ENCODE results near the gene GNAI2. TPM values are rescaled to one million over a fixed set of nuclear protein-coding genes. Genes with fewer than 3 reads are reported as not detected.

GNAI2 gene
- total and polyA plus RNA-seq, 2 donors (not counting 3 experiments of a cell fraction or from before 2014, with no cell fraction given) = 767 to 1,875 TPM

DNA sequence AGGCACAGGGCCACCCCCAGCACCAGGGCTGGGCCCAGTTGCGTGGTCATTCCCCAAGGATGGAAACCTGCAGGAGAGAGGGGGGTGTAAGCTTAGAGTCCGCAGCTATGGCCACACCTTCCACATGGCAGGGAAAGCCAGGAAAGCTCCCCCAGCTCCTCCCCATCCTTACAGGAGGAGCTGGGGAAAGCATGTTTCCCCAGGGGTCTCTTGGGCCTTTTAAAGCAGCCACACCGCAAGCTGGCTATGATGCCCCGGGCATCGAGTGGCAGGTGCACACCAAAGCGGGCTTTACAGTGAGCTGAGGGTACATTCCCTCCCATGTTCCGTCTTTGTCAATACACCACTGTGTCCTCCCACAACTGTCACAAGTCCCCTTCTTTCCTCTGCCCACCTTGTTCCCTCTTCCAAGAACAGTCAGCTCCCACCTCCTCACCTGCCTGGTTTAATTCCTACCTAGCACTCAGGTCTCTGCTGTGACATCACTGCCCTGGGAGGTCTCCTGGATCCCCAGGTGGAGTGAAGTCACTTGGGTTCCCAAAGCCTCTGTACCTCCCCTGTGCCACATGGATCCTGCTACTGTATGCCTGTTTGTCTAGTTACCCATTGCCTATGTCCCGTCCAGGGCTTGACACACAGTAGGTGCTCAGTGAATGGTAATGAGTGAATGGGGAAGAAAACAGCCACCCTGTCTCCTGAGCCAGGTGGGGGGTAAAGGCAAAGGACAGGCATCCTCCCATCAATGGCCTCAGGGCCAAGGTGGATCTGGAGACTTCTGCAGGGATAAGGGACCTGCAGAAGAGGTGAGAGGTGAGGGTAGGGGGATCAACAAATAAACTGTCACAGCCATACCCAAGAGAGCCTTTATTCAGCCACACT lies 59.8 kb downstream of the GNAI2 start:
- intact Hi-C loops (cut with micrococcal nuclease) = no loop called here
- ChIA-PET CTCF (no interaction called here), POLR2A (no interaction called here)
- H3K79me2 ChIP-seq (ENCODE audit: control insufficient read depth, insufficient read depth, low read length) = peaks cover 13% of the 10 kb centered on the region
- H3K9ac ChIP-seq (replicated peaks; ENCODE audit: extremely low read depth, insufficient read depth, low read length) = no peak overlapping the region
- H3K27me3 ChIP-seq (ENCODE audit: control insufficient read depth in 2 of 2, insufficient read depth in 2 of 2, low read length in 2 of 2) = no peaks in the 10 kb centered on the region
- no peaks in the 10 kb centered on the region for H3K36me3 ChIP-seq (ENCODE audit: control insufficient read depth in 2 of 2, extremely low read depth in 1 of 2, insufficient read depth in 2 of 2, low read length in 2 of 2)
- peaks cover 31% of the 10 kb centered on the region for H3K4me1 ChIP-seq (ENCODE audit: control insufficient read depth, extremely low read depth, insufficient read depth, low read length)
- no TSS peak for BruUV-seq (replicated peaks)
- no peak overlapping the region for H3K4me2 ChIP-seq (ENCODE audit: insufficient read depth, low read length)
- no peak overlapping the region for H3K27ac ChIP-seq (ENCODE audit: insufficient read depth, low read depth, low read length)
- DNase-seq (ENCODE audit: low read depth, low spot score) (no peak), FAIRE-seq (no peak)
- no peaks in the 10 kb centered on the region for H3K9me3 ChIP-seq (replicated peaks; ENCODE audit: control insufficient read depth, insufficient read depth, low read length)
- H2AFZ ChIP-seq (ENCODE audit: low read depth, low read length) = no peak overlapping the region
- TF ChIP-seq EZH2 (IDR thresholded peaks at IDR 0.05; ENCODE audit: borderline replicate concordance, low read depth, low read length, severe bottlenecking) (no peak), MYC (IDR thresholded peaks at IDR 0.05; ENCODE audit: low read depth, low read length) (no peak), JUN (IDR thresholded peaks at IDR 0.05; ENCODE audit: borderline replicate concordance, insufficient read depth, insufficient read length, low read depth) (no peak), MAX (IDR thresholded peaks at IDR 0.05; ENCODE audit: insufficient read depth, insufficient read length) (no peak), POLR2A (IDR thresholded peaks at IDR 0.05; ENCODE audit: low read depth, low read length) (no peak), FOS (IDR thresholded peaks at IDR 0.05; ENCODE audit: borderline replicate concordance, insufficient read depth, low read length) (no peak), GATA2 (IDR thresholded peaks at IDR 0.05; ENCODE audit: insufficient read depth, insufficient read length, low read depth, low read length) (no peak), POLR2AphosphoS5 (IDR thresholded peaks at IDR 0.05; ENCODE audit: insufficient read depth, low read depth, low read length) (no peak)
- TF ChIP-seq, protein P1, sequence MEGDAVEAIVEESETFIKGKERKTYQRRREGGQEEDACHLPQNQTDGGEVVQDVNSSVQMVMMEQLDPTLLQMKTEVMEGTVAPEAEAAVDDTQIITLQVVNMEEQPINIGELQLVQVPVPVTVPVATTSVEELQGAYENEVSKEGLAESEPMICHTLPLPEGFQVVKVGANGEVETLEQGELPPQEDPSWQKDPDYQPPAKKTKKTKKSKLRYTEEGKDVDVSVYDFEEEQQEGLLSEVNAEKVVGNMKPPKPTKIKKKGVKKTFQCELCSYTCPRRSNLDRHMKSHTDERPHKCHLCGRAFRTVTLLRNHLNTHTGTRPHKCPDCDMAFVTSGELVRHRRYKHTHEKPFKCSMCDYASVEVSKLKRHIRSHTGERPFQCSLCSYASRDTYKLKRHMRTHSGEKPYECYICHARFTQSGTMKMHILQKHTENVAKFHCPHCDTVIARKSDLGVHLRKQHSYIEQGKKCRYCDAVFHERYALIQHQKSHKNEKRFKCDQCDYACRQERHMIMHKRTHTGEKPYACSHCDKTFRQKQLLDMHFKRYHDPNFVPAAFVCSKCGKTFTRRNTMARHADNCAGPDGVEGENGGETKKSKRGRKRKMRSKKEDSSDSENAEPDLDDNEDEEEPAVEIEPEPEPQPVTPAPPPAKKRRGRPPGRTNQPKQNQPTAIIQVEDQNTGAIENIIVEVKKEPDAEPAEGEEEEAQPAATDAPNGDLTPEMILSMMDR (IDR thresholded peaks at IDR 0.05; ENCODE audit: extremely low read depth in 1 of 2, insufficient read depth in 1 of 2, low read depth in 1 of 2, low read length in 2 of 2) = no peak
- H4K20me1 ChIP-seq (replicated peaks; ENCODE audit: control insufficient read depth, extremely low read depth, insufficient read depth, low read length) = no peaks in the 10 kb centered on the region
- no peak overlapping the region for H3K4me3 ChIP-seq (replicated peaks in 1 of 3; ENCODE audit: insufficient read depth in 1 of 3, low read depth in 1 of 3, low read length in 3 of 3)
- H3K9me1 ChIP-seq (replicated peaks; ENCODE audit: control insufficient read depth, extremely low read depth, insufficient read depth, low read length) = no peaks in the 10 kb centered on the region
- dilution Hi-C loops (cut with MboI; ENCODE audit: extremely low pct_ligation_motif_present, low sequenced_read_pairs) = no loop called here

All from endothelial cell of umbilical vein (primary cell).